Panc1 (cell line): ENCODE results near the gene TEX28.

Source experiments
- CTCF ChIP-seq: fragments of 450-650 bp; IDR thresholded peaks from 2 replicates; pipeline ENCODE4 v1.5.1; 2017; ENCODE audit warnings: mild to moderate bottlenecking
- POLR2AphosphoS5 ChIP-seq: IDR thresholded peaks from 2 replicates; pipeline ENCODE4 v1.6.1; 2012; ENCODE audit warnings: mild to moderate bottlenecking, low read depth, low read length, moderate library complexity
- SIN3A ChIP-seq: IDR thresholded peaks from 2 replicates; pipeline ENCODE4 v1.6.1; 2012; ENCODE audit warnings: low read depth, mild to moderate bottlenecking, low read length, moderate library complexity, borderline replicate concordance; ENCODE audit not compliant: insufficient read depth
- TCF7L2 ChIP-seq: IDR thresholded peaks from 2 replicates; pipeline ENCODE4 v1.6.1; 2011; ENCODE audit warnings: mild to moderate bottlenecking, low read depth, low read length, inconsistent platforms

DNA sequence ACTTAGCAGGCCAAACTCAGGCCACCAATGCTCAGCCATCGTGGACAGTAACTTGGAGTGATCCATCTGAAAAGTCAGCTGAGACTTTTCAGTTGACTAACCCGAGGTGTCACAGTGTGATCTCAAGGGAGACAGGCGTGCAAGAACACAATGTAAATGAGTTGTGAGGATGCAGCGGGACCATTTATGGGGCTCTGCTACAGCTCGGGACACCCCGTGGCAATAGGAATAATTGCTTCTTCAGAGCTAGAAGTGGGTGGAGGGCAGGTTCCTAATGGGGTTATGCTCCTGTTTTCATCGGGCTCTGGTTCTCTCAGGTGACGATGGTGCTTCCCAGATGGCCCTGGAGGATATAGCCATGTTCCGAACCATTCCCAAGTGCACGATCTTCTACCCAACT lies 28.0 kb upstream of the TEX28 start:
- no peak for TF ChIP-seq POLR2AphosphoS5
- no peak for TF ChIP-seq CTCF
- no peak for TF ChIP-seq SIN3A
- no peak for TF ChIP-seq TCF7L2
